SW 1271 (cell line): Measurements from ENCODE around the gene CNTFR.

ENCODE experiments used
- DNase-seq, 2 experiments: peaks; one replicate each; lab custom pipeline; 2025; lab: John Stamatoyannopoulos, UW

Gene CNTFR

GRCh38 chr9:34590381-34591247, 1.1 kb upstream of the CNTFR start:
- no peak for DNase-seq

- no peak for DNase-seq
These were observed 571 bp downstream of the CNTFR start for GRCh38 chr9:34588671-34589635.

GRCh38 chr9:34587271-34587670, 2.3 kb downstream of the CNTFR start:
- DNase-seq = no peak

- no peak for DNase-seq
These were observed 3.4 kb downstream of the CNTFR start for GRCh38 chr9:34585946-34586669.

GRCh38 chr9:34584970-34585369, 4.6 kb downstream of the CNTFR start:
- DNase-seq = no peak

GRCh38 chr9:34582787-34583186, 6.7 kb downstream of the CNTFR start:
- no peak for DNase-seq

- no peak for DNase-seq
These were observed 8.2 kb downstream of the CNTFR start for GRCh38 chr9:34581318-34581717.

- DNase-seq = no peak
These were observed 9.2 kb downstream of the CNTFR start for GRCh38 chr9:34580358-34580757.

- no peak for DNase-seq
These were observed 9.7 kb downstream of the CNTFR start for GRCh38 chr9:34579808-34580163.

- DNase-seq = no peak
These were observed 10.3 kb downstream of the CNTFR start for GRCh38 chr9:34579104-34579807.

GRCh38 chr9:34578241-34579103, 11.1 kb downstream of the CNTFR start:
- no peak for DNase-seq

GRCh38 chr9:34577400-34578240, 11.9 kb downstream of the CNTFR start:
- no peak for DNase-seq

GRCh38 chr9:34576597-34577399, 12.7 kb downstream of the CNTFR start:
- no peak for DNase-seq

- DNase-seq = no peak
These were observed 13.5 kb downstream of the CNTFR start for GRCh38 chr9:34575862-34576596.

GRCh38 chr9:34575241-34575640, 14.3 kb downstream of the CNTFR start:
- DNase-seq = no peak

GRCh38 chr9:34574571-34574970, 15.0 kb downstream of the CNTFR start:
- no peak for DNase-seq

GRCh38 chr9:34573599-34574325, 15.8 kb downstream of the CNTFR start:
- DNase-seq = no peak
